Panc1 (cell line): ENCODE measurements around the gene MAST3. TPM values are rescaled to one million over a fixed set of nuclear protein-coding genes. Genes with fewer than 3 reads are reported as not detected.
"Not testable (repeated sequence)": the region's sequence is repeated elsewhere in the genome, so short reads cannot be mapped to it uniquely, and the experiment has no call there.

Source experiments
- ATAC-seq: fragments of 200-7000 bp; cut with Tn5 transposase; 2 replicates; pipeline ENCODE4 v1.9.1; 2020; ENCODE audit warnings: mild to moderate bottlenecking, moderate library complexity
- BruUV-seq: library from RNA; stranded (reverse); fragments of 400-500 nt; replicated peaks from 2 replicates; lab custom pipeline; 2021; lab: Mats Ljungman, UMichigan
- CTCF ChIA-PET: fragments of 300-600 bp; sonication (Branson Sonifier 250); formaldehyde crosslinking; loops from one replicate; lab custom pipeline; 2022; ENCODE audit warnings: antibody characterized with exemption; lab: Charles Lee
- POLR2A ChIA-PET: fragments of 300-600 bp; sonication (Branson Sonifier 250); formaldehyde crosslinking; loops from one replicate; lab custom pipeline; 2022; ENCODE audit warnings: antibody characterized with exemption; lab: Charles Lee
- DNase-seq: peaks from one replicate; pipeline ENCODE4 v3.0.0-alpha.2; 2010; ENCODE audit warnings: low read depth, low spot score
- H3K27ac ChIP-seq: 2 replicates; pipeline ENCODE4 v1.5.1; 2011; ENCODE audit warnings: mild to moderate bottlenecking, low read length, inconsistent platforms
- H3K27me3 ChIP-seq: fragments of 200-500 bp; sonication (Bioruptor generic); 2 replicates; pipeline ENCODE4 v1.6.0; 2014; ENCODE audit warnings: low read length, inconsistent platforms; ENCODE audit not compliant: control insufficient read depth, insufficient read depth
- H3K36me3 ChIP-seq: fragments of 200-500 bp; sonication (Bioruptor generic); 2 replicates; pipeline ENCODE4 v1.5.1; 2014; ENCODE audit warnings: inconsistent platforms, mild to moderate bottlenecking, low read length, moderate library complexity; ENCODE audit not compliant: control insufficient read depth, insufficient read depth
- H3K4me1 ChIP-seq: 2 replicates; pipeline ENCODE4 v1.5.1; 2011; ENCODE audit warnings: inconsistent platforms, mild to moderate bottlenecking, low read length, moderate library complexity; ENCODE audit not compliant: control insufficient read depth, insufficient read depth
- H3K4me3 ChIP-seq, 2 experiments: 2 replicates each; pipeline ENCODE4 v1.5.1; 2011 to 2012; ENCODE audit warnings: low read depth in 2 of 2, low read length in 2 of 2, mild to moderate bottlenecking in 2 of 2, inconsistent platforms in 1 of 2, moderate library complexity in 1 of 2
- H3K9me3 ChIP-seq: fragments of 200-500 bp; sonication (Bioruptor generic); 2 replicates; pipeline ENCODE4 v1.5.1; 2014; ENCODE audit warnings: low read depth, mild to moderate bottlenecking, inconsistent platforms, low read length, moderate library complexity; ENCODE audit not compliant: control insufficient read depth, insufficient read depth
- POLR2AphosphoS5 ChIP-seq: IDR thresholded peaks from 2 replicates; pipeline ENCODE4 v1.6.1; 2012; ENCODE audit warnings: mild to moderate bottlenecking, low read depth, low read length, moderate library complexity
- REST ChIP-seq, 2 experiments: IDR thresholded peaks; 2 replicates each; pipeline ENCODE4 v1.6.1; 2011 to 2012; ENCODE audit warnings: low read depth in 2 of 2, control low read depth in 1 of 2, low read length in 1 of 2, mild to moderate bottlenecking in 1 of 2, moderate library complexity in 1 of 2; ENCODE audit not compliant: insufficient read depth in 1 of 2
- SIN3A ChIP-seq: IDR thresholded peaks from 2 replicates; pipeline ENCODE4 v1.6.1; 2012; ENCODE audit warnings: low read depth, mild to moderate bottlenecking, low read length, moderate library complexity, borderline replicate concordance; ENCODE audit not compliant: insufficient read depth
- TCF7L2 ChIP-seq: IDR thresholded peaks from 2 replicates; pipeline ENCODE4 v1.6.1; 2011; ENCODE audit warnings: mild to moderate bottlenecking, low read depth, low read length, inconsistent platforms
- in situ Hi-C: cut with HindIII; loops from 2 replicates; pipeline ENCODE4 v1.10.0; 2016; ENCODE audit warnings: low sequenced_read_pairs, low pct_unique_long_range_greater_than_20kb
- intact Hi-C: fragments of 100-400 bp; cut with micrococcal nuclease; formaldehyde crosslinking; loops from one replicate; pipeline ENCODE4 v1.10.0; 2022; ENCODE audit not compliant: unreplicated experiment
- total RNA-seq: library from RNA; stranded (reverse); gene quantifications from one replicate; pipeline ENCODE4 v1.2.1, GENCODE V29; 2021; ENCODE audit not compliant: unreplicated experiment
- TF ChIP-seq, protein P1 (sequence below): fragments of 450-650 bp; IDR thresholded peaks from 2 replicates; pipeline ENCODE4 v1.5.1; 2017; ENCODE audit warnings: mild to moderate bottlenecking

The MAST3 gene
- total RNA-seq, 1 experiment from 2014 or later, result 13.1 TPM

DNA sequence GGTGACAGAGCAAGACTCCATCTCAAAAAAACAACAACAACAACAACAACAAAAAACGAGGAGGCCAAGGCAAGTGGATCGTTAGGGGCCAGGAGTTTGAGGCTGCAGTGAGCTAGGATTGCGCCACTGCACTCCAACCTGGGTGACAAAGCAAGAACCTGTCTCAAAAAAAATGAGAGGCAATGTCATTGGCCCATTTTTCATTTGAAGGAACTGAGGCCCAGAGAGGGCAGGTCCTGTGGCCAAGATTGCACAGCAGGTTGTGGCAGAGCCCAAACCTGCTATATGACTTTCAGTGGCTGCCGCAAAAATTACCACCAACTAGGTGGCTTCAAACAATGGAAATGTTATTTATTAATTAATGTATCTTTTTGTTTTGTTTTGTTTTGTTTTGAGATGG lies 60.9 kb downstream of the MAST3 start:
- POLR2A ChIA-PET, result no interaction called here
- TF ChIP-seq, protein P1, sequence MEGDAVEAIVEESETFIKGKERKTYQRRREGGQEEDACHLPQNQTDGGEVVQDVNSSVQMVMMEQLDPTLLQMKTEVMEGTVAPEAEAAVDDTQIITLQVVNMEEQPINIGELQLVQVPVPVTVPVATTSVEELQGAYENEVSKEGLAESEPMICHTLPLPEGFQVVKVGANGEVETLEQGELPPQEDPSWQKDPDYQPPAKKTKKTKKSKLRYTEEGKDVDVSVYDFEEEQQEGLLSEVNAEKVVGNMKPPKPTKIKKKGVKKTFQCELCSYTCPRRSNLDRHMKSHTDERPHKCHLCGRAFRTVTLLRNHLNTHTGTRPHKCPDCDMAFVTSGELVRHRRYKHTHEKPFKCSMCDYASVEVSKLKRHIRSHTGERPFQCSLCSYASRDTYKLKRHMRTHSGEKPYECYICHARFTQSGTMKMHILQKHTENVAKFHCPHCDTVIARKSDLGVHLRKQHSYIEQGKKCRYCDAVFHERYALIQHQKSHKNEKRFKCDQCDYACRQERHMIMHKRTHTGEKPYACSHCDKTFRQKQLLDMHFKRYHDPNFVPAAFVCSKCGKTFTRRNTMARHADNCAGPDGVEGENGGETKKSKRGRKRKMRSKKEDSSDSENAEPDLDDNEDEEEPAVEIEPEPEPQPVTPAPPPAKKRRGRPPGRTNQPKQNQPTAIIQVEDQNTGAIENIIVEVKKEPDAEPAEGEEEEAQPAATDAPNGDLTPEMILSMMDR, result no peak
- TF ChIP-seq POLR2AphosphoS5, result no peak
- TF ChIP-seq REST (IDR thresholded peaks at IDR 0.05; ENCODE audit: insufficient read depth in 1 of 2, low read depth in 2 of 2, low read length in 1 of 2), result no peak
- H3K9me3 ChIP-seq, result no peaks in the 10 kb centered on the region
- H3K4me3 ChIP-seq, result no peak overlapping the region
- intact Hi-C loops (no loop called here), in situ Hi-C loops (no loop called here)
- CTCF ChIA-PET, result interaction anchor here (1.0 kb wide), 1 partner anchor 45 kb away, joined by 5 read pairs; no protein-coding TSS in a partner anchor
- peaks cover 2% of the 10 kb centered on the region for H3K36me3 ChIP-seq
- DNase-seq (no peak), ATAC-seq (no peak)
- H3K27me3 ChIP-seq, result no peaks in the 10 kb centered on the region
- peaks cover 22% of the 10 kb centered on the region for H3K4me1 ChIP-seq
- H3K27ac ChIP-seq, result no peak overlapping the region
- no TSS peak for BruUV-seq

- CTCF ChIA-PET, in situ Hi-C loops: not testable (repeated sequence)
Observed at GRCh38 chr19:18159059-18159616, 61.6 kb downstream of the MAST3 start.

GRCh38 chr19:18159810-18160209 lies 62.2 kb downstream of the MAST3 start:
- H3K9me3 ChIP-seq, result no peaks in the 10 kb centered on the region
- H3K4me3 ChIP-seq, result no peak overlapping the region
- intact Hi-C loops, result loop anchor here (10.0 kb wide), 1 partner anchor 45 kb away; no protein-coding TSS in a partner anchor
- no peaks in the 10 kb centered on the region; the same call in 1 of the 2 replicates for H3K36me3 ChIP-seq
- in situ Hi-C loops, result no loop called here
- POLR2A ChIA-PET, result no interaction called here
- H3K27me3 ChIP-seq, result no peaks in the 10 kb centered on the region
- no TSS peak for BruUV-seq
- no peak overlapping the region for H3K27ac ChIP-seq
- DNase-seq (no peak), ATAC-seq (no peak)
- CTCF ChIA-PET, result no interaction called here
- TF ChIP-seq, protein P1, result no peak
- no peak for TF ChIP-seq TCF7L2
- no peak for TF ChIP-seq POLR2AphosphoS5
- no peak for TF ChIP-seq REST (IDR thresholded peaks at IDR 0.05; ENCODE audit: insufficient read depth in 1 of 2, low read depth in 2 of 2, low read length in 1 of 2)
- no peak for TF ChIP-seq SIN3A
- peaks cover 18% of the 10 kb centered on the region for H3K4me1 ChIP-seq

More at GRCh38 chr19:18159059-18159616, 61.6 kb downstream of the MAST3 start:
- H3K9me3 ChIP-seq, ATAC-seq, H3K4me3 ChIP-seq, intact Hi-C loops, H3K27ac ChIP-seq, DNase-seq, POLR2A ChIA-PET, H3K27me3 ChIP-seq, BruUV-seq, H3K36me3 ChIP-seq: not testable (repeated sequence)
- H3K4me1 ChIP-seq, result peaks cover 22% of the 10 kb centered on the region
